Stimulated activated CD8-positive, alpha-beta memory T cell treated with anti-CD3 and anti-CD28 coated beads, Interleukin-12 subunit alpha, Interleukin-12 subunit beta, amount 100 ng/mL, for 24 hours (primary cell): ENCODE results near the gene DPP10.

Experiments used
- DNase-seq: peaks from one replicate; pipeline ENCODE4 v3.0.0-alpha.2; 2020; ENCODE audit errors: extremely low read depth

DPP10 gene

DNA sequence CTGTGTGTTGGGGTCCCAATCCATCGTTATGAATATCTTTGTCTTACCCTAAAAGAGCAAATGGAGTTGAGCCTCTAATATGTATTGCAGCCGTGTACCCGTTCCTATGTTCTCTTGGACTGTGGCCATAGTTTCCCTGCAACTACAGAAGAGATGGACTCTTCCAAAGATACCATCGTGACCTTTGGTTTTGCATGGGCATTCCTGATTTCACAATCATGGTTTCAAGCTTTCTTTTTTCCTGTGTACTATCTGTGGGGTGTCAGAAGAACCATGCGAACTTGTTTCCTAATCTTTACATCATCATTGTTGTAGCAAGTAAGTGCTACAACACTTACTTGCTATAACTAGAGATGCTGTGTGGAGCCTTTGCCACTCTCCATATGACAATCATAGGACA, 1295.7 kb downstream of the DPP10 start:
- DNase-seq: no peak

DNA sequence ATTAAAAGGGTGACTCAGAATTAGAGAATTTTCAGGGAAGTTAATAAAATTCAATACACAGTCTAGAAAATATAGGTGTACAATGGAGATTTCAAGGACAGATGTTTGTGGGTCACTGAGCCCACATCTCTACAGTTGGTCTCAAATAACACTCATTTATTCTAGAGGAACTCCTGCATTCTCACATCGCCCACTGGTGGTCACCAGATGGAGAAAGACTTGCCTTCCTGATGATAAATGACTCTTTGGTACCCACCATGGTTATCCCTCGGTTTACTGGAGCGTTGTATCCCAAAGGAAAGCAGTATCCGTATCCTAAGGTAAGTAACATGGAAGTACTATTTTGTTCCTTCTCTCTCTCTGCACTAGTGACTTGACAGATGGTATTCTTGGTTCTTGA, 1297.1 kb downstream of the DPP10 start:
- DNase-seq: no peak

DNA sequence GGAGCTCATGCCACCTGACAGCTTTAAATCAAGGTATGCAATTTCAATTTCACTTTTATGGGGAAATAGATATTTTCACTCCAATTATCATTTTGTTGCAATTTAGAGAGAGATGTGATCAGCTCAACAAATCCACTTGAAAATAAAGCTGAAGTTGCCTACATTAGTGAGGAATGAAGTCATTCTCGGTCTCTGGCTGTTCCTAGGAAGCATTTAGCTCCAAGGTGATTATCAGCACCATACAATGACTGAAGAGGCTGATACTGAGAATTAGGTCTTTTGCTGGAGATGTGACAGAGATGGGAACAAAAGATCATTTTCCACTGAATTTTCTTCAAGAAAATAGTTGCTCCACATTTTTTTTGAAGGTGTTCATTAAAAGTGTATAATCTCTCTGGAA, 1303.7 kb downstream of the DPP10 start:
- DNase-seq: no peak

- no peak for DNase-seq
Observed at GRCh38 chr2:115757286-115757685, 1314.8 kb downstream of the DPP10 start.

DNA sequence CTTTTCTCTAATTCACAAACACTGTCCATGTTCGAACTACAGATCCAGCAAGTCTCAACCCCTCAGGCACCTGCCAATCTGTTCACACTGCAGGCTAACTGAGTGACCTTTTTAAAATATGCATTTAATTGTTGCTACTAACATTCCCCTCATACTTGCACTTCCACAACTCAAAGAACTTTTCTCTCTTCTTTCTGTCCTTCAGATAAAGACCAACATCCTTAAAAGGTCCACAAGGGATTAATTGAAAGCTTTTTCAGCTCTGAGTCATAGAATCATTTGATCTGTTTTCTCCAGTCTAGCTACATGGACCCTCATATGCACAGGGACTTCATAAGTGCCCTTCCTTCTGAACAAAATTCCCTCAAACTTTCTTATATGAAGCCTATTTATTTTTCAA, 1321.2 kb downstream of the DPP10 start:
- DNase-seq: no peak

DNA sequence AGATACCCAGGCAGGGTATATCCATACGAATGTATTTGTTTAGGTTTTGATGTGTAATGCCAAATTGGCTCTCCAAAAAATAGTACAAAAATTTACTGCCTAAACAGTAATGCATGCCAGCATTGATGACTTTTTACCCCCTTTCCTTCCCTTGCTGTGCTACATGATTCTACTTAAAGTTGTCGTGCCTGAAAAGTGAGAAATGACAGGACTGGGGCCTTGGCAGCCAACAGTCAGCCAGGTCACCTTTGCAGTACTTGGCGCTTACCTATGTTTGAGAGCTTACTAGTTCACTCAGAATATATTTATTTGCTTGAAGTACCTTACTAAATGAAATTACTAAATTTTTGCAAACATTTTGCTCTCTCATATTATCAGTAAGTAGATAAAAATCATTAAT, 1329.1 kb downstream of the DPP10 start:
- DNase-seq: no peak

DNA sequence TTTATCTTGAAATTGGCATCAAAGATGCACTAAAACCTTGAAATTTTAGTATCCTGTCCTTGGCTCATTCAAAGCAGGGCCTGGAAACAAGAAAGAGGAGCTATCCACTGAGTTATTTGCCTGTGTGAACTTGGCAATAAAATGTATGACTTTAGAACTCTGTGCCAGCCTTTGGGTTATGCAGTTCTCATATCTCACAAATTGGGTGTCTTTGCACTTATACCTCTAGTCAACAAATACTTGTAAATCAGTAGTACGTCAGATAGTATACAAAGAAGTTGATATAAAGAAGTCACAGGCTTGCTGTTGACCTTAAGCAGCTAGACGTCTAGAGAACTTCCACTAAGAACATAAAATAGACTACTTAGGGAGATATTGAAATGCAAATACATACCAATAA, 1331.9 kb downstream of the DPP10 start:
- no peak for DNase-seq

- no peak for DNase-seq
Observed at GRCh38 chr2:115779085-115779632, 1336.7 kb downstream of the DPP10 start.

- no peak for DNase-seq
Observed at GRCh38 chr2:115782286-115782685, 1339.8 kb downstream of the DPP10 start.

- no peak for DNase-seq
Observed at GRCh38 chr2:115796078-115796477, 1353.6 kb downstream of the DPP10 start.

DNA sequence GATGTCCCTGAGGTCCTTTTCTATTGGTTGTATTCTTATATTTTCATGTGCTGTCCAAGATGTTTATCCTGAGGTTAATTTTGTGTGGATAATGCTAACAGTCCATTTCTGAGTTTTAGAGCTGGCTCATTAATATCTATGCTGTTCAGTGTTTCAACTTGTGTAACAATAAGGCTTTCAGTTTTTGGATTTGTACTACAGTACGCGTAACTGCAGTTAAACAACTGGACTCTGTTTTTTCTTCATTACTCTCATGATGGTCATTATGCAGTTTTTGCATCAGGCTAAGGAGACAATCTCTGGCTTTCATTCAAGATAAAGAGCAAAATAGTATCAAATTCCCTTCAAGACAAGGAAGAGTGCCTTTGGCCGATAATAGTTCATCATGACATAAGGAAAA, 1364.8 kb downstream of the DPP10 start:
- no peak for DNase-seq

DNA sequence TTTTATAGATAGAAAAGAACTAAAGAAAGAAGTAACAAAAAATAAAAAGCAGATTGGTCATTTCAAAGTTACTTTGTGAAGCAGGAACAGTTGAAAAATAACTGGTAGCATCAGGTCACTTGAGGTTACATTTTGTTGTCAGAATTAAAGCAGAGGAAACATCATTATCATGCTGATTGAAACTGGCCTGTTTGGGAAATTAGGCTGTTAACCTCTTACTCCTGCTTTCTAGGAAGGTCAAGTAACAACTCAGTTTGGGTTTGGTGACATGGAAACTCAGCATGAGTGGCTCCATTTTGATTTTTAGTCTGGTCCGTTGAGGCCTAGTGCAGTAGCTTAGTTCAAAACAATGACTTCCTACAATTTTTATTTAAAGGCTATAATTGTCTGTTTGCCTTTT, 1383.5 kb downstream of the DPP10 start:
- DNase-seq: no peak

DNA sequence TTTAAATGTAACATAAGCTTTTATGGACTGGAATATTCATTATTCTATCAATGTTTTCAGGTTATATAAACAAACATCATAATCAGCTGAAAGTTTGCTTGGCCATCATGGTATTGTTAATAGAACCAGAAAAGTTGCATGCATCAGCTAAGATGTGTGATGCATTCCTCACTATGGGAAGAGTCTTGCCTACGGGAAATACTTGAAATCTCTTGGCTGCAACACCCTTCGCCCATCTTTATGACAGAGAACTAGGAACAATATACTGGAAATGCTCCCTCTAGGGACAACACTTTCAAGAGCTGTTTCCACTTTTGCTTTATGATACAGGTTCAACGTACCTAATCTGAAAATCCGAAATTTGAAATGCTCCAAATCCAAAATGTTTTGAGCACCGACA, 1390.8 kb downstream of the DPP10 start:
- no peak for DNase-seq

DNA sequence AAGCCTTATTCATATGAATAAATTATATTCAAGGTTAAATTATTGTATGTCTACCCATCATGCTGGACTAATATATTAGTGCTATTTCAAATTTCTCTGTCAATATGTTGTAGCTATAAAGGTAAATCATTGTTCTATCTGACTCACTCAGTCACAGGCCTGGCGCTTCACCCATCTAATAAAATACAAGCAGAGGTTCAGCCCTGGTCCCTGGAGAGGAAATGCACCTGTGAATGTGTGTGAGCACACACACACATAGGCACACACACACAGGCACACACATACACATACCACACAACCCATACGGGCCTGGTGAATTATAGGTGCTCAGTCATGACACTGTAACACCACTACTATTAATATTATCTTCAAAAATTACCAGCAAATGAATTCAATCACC, 1396.1 kb downstream of the DPP10 start:
- DNase-seq: no peak

- DNase-seq: no peak
Observed at GRCh38 chr2:115842306-115842705, 1399.9 kb downstream of the DPP10 start.

DNA sequence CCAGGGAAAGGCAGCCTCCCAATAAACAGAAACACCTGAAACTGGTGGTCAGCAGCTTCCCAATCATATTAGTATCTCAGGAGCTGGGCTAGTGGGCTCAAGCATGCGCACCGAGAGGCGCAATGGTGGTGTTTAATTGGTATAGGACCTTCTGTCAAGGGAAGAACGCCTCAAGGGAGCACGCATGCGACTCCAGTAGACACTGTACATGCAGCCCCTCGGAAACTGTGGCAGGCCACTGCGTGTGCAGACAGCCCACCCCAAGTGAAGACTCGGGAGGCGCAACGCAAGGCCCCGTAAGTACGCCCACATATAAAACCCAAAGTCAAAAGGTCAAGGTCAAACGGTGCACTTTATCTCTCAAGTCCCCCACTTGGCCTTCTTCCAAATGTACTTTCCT, 1405.8 kb downstream of the DPP10 start:
- no peak for DNase-seq

GRCh38 chr2:115867024-115867423, 1424.6 kb downstream of the DPP10 start:
- no peak for DNase-seq

- no peak for DNase-seq
Observed at GRCh38 chr2:115874427-115874826, 1432.0 kb downstream of the DPP10 start.

DNA sequence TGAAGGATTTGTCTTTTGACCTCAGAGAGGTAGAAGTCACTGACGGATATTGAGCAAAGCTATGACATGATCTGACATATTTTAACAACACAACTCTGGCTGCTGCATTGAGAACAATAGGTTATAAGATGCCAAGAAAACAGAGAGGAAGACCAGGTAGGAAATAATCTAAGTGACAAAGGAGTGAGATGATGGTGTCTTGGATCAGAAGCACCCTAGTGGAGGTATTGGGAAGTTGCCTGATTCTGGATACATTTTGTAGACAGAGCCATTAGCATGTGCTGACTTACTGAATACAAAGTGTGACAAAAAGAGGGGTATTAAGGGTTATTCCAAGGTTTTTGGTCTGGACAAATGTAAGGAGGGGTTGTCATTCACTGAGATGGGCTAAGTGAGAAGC, 1438.1 kb downstream of the DPP10 start:
- DNase-seq: no peak

DNA sequence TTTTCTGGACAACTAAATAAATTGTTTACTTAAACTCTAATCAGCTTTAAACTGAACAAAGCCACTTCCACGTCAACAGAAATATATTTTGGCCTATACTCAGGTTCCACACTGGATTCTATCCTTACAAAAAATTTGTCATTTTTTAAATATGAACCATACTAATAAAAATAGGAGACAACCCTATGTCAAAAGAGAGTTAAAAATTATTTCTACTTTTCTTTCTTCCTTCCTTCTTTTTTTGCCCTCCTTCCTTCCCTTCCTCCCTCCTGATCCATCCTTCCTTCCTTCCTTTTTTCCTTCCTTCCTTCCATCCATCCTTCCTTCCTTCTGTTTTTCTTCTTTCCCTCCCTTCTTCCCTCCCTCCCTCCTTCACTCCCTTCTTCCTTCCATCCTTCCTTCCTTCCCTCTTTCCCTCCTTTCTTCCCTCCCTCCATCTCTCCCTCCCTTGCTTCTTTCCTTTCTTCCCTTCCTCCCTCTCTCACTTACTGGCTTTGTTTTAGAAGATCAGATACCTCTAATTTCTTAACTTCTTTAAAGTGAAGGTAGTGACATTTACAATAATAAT, 1444.9 kb downstream of the DPP10 start:
- no peak for DNase-seq
